MM.1S (cell line): ENCODE measurements around the gene RECQL5.

ENCODE experiments used
- EZH2 ChIP-seq: fragments of 300-600 bp; sonication (generic); optimal IDR thresholded peaks from 2 replicates; pipeline ENCODE3; 2017; ENCODE audit warnings: low read depth, mild to moderate bottlenecking, antibody characterized with exemption, low read length, mixed read lengths
- TF ChIP-seq, protein P1 (sequence below): fragments of 300-600 bp; sonication (generic); IDR thresholded peaks from 2 replicates; pipeline ENCODE4 v1.5.1; 2016; ENCODE audit warnings: antibody characterized with exemption, low read length, mixed read lengths

- TF ChIP-seq, protein P1, sequence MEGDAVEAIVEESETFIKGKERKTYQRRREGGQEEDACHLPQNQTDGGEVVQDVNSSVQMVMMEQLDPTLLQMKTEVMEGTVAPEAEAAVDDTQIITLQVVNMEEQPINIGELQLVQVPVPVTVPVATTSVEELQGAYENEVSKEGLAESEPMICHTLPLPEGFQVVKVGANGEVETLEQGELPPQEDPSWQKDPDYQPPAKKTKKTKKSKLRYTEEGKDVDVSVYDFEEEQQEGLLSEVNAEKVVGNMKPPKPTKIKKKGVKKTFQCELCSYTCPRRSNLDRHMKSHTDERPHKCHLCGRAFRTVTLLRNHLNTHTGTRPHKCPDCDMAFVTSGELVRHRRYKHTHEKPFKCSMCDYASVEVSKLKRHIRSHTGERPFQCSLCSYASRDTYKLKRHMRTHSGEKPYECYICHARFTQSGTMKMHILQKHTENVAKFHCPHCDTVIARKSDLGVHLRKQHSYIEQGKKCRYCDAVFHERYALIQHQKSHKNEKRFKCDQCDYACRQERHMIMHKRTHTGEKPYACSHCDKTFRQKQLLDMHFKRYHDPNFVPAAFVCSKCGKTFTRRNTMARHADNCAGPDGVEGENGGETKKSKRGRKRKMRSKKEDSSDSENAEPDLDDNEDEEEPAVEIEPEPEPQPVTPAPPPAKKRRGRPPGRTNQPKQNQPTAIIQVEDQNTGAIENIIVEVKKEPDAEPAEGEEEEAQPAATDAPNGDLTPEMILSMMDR: no peak
- TF ChIP-seq EZH2: no peak
Measured at GRCh38 chr17:75650874-75651273, 16.1 kb downstream of the RECQL5 start.
